Colonic mucosa (tissue), 4 donors: ENCODE data around the gene ARID4B. TPM values are rescaled to one million over a fixed set of nuclear protein-coding genes. Genes with fewer than 3 reads are reported as not detected.

Experiments
- DNase-seq: peaks from one replicate; pipeline ENCODE4 v3.0.0-alpha.2; 2020
- H3K27ac ChIP-seq: fragments of 200-600 bp; one replicate; pipeline ENCODE4 v1.8.0; 2021
- H3K27me3 ChIP-seq: fragments of 200-600 bp; one replicate; pipeline ENCODE4 v1.8.0; 2021
- H3K36me3 ChIP-seq: fragments of 200-600 bp; one replicate; pipeline ENCODE4 v1.8.0; 2021
- H3K4me1 ChIP-seq: fragments of 200-600 bp; one replicate; pipeline ENCODE4 v1.8.0; 2021; ENCODE audit warnings: mild to moderate bottlenecking
- H3K4me3 ChIP-seq: fragments of 200-600 bp; one replicate; pipeline ENCODE4 v1.8.0; 2021
- H3K9ac ChIP-seq, 2 donors: one replicate each; pipeline ENCODE4 v1.7.0; 2013; ENCODE audit warnings: control low read depth in 2 of 2, low read depth in 2 of 2, low read length in 2 of 2
- H3K9me3 ChIP-seq: fragments of 200-600 bp; one replicate; pipeline ENCODE4 v1.8.0; 2021
- intact Hi-C: fragments of 100-400 bp; cut with DNase I; formaldehyde crosslinking; loops from one replicate; pipeline ENCODE4 v1.14.1; 2022
- total RNA-seq, 2 donors: library from RNA; stranded (reverse); fragmentation: NEBNext Ultra II Directional in 1 of 2; extraction: Animal tissue kit (Norgen Biotek cat#: 25700) in 1 of 2; gene quantifications; one replicate each; pipeline ENCODE4 v1.2.1, GENCODE V29; 2021
- TF ChIP-seq, protein P1 (sequence below): fragments of 200-600 bp; IDR thresholded peaks from one replicate; pipeline ENCODE4 v1.8.0; 2022; ENCODE audit warnings: antibody characterized with exemption, mild to moderate bottlenecking
- donor health status: healthy.
- donor health status: DM: no; HTN: no; CAD: no.
- donor health status: DM: no; HTN: no; CAD: no.

ARID4B gene
- total RNA-seq, 2 donors from 2014 or later, result 27.0 to 31.0 TPM

GRCh38 chr1:235250430-235250829, 77.5 kb downstream of the ARID4B start:
- Histone ChIP-seq H3K9me3 (no peaks in the 10 kb centered on the region), H3K36me3 (no peaks in the 10 kb centered on the region), H3K27ac (no peak overlapping the region), H3K4me3 (no peak overlapping the region), H3K27me3 (no peaks in the 10 kb centered on the region), H3K9ac (no peak overlapping the region), H3K4me1 (no peaks in the 10 kb centered on the region)
- intact Hi-C loops, result loop anchor here (5.0 kb wide), 1 partner anchor 167 kb away; no protein-coding TSS in a partner anchor
- no peak for DNase-seq
- TF ChIP-seq, protein P1, sequence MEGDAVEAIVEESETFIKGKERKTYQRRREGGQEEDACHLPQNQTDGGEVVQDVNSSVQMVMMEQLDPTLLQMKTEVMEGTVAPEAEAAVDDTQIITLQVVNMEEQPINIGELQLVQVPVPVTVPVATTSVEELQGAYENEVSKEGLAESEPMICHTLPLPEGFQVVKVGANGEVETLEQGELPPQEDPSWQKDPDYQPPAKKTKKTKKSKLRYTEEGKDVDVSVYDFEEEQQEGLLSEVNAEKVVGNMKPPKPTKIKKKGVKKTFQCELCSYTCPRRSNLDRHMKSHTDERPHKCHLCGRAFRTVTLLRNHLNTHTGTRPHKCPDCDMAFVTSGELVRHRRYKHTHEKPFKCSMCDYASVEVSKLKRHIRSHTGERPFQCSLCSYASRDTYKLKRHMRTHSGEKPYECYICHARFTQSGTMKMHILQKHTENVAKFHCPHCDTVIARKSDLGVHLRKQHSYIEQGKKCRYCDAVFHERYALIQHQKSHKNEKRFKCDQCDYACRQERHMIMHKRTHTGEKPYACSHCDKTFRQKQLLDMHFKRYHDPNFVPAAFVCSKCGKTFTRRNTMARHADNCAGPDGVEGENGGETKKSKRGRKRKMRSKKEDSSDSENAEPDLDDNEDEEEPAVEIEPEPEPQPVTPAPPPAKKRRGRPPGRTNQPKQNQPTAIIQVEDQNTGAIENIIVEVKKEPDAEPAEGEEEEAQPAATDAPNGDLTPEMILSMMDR, result no peak

DNA sequence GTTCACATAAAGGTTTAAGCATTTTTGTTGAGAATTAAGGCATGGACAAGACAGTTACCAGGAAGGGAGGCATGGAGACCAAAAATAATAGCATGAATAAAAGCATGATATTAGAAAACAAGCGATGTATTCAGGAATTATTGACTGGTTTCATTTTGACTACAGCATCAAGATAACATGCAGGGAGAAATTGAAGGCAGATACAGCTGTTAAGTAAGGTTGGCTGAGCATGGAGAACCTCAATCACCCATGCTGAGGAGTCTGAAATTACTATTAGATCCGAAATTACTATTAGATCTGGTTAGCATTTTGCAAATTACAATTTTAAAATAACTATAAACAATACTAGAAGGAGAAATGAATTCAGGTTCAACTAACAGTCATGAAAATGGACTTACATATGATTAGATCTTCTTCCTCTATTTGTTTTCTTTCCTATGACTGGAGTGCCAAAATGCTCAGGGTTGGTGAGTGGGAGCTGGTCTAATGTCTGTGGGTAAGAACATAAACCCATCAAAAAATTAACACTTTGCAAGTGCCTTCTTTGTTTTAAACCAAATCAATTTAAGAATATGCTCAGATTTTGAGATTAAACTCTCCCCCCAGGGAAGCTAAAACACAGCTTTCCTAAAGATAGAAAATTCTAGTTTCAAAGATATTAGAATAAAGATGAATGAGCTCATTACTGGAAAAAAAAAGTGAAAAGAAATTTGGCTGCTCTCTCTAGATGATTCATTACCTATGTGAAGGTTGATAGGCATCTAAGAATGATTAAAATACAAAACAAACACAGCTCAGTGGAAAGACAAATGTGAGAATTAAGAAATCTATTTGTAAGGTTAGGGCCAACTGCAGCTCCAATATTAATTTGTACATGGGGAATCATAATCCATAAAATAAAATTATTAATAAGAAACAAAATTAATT, 81.7 kb downstream of the ARID4B start:
- Histone ChIP-seq H3K27ac (no peak overlapping the region), H3K4me1 (no peaks in the 10 kb centered on the region), H3K36me3 (no peaks in the 10 kb centered on the region), H3K27me3 (no peaks in the 10 kb centered on the region), H3K9ac (no peak overlapping the region), H3K4me3 (no peak overlapping the region), H3K9me3 (no peaks in the 10 kb centered on the region)
- no peak for DNase-seq
- intact Hi-C loops, result no loop called here
- TF ChIP-seq, protein P1, result no peak

DNA sequence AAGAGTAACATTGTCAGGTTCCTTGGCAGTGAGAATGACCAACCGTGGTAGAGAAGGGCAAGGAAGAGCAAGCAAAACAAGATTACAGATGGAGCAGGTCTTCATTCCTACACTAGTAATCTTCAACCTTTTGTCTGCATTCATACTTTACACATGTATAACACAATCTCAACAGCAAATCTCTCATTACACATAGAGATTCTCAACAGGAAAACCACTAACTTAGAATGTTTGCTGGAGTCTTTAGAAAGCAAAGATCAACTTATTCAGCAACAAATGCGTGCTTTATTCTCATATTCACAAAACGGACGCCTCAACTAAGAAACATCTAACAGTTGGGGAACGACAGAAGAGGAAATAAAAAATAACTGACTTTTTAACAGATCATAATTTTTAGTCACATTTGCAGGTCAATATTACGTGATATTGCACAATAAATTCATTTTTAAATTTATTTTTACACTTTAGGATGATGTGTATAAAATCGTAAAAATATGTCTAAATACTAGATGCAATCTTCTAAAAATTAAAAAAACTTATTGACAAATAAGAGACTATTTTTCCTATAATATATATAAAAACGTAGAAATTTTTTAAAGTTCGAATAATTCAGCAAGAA, 82.9 kb downstream of the ARID4B start:
- Histone ChIP-seq H3K27ac (no peak overlapping the region), H3K27me3 (no peaks in the 10 kb centered on the region), H3K4me1 (no peaks in the 10 kb centered on the region), H3K4me3 (no peak overlapping the region), H3K9me3 (no peaks in the 10 kb centered on the region), H3K36me3 (no peaks in the 10 kb centered on the region), H3K9ac (no peak overlapping the region)
- TF ChIP-seq, protein P1, result no peak
- intact Hi-C loops, result no loop called here
- no peak for DNase-seq

GRCh38 chr1:235240960-235241359, 87.0 kb downstream of the ARID4B start:
- no peak overlapping the region for H3K27ac ChIP-seq
- H3K9ac ChIP-seq, result no peak overlapping the region
- no peaks in the 10 kb centered on the region for H3K4me1 ChIP-seq
- H3K27me3 ChIP-seq, result no peaks in the 10 kb centered on the region
- no peaks in the 10 kb centered on the region for H3K9me3 ChIP-seq
- intact Hi-C loops, result no loop called here
- TF ChIP-seq, protein P1, result no peak
- H3K36me3 ChIP-seq, result no peaks in the 10 kb centered on the region
- no peak for DNase-seq
- H3K4me3 ChIP-seq, result no peak overlapping the region

GRCh38 chr1:235239851-235240250, 88.1 kb downstream of the ARID4B start:
- TF ChIP-seq, protein P1, result no peak
- H3K27me3 ChIP-seq, result no peaks in the 10 kb centered on the region
- no peak overlapping the region for H3K4me3 ChIP-seq
- H3K27ac ChIP-seq, result no peak overlapping the region
- H3K4me1 ChIP-seq, result no peaks in the 10 kb centered on the region
- H3K9ac ChIP-seq, result no peak overlapping the region
- intact Hi-C loops, result no loop called here
- H3K9me3 ChIP-seq, result no peaks in the 10 kb centered on the region
- no peaks in the 10 kb centered on the region for H3K36me3 ChIP-seq
- DNase-seq, result no peak
